Liver (tissue), 9 donors: Measurements from ENCODE around the gene MYLK2. TPM values are rescaled to one million over a fixed set of nuclear protein-coding genes. Genes with fewer than 3 reads are reported as not detected.

ENCODE experiments used
- DNase-seq: peaks from one replicate; pipeline ENCODE4 v3.0.0-alpha.2; 2017; ENCODE audit warnings: low spot score
- H3K27ac ChIP-seq, 2 donors: one replicate each; pipeline ENCODE4 v1.7.0; 2013; ENCODE audit warnings: inconsistent platforms in 2 of 2, low read length in 2 of 2, control low read depth in 1 of 2, low read depth in 1 of 2, mild to moderate bottlenecking in 1 of 2
- H3K27me3 ChIP-seq, 4 donors: one replicate each; pipeline versions ENCODE4 v1.6.1 to v1.7.0; 2013; ENCODE audit warnings: low read length in 3 of 4, inconsistent platforms in 1 of 4, mild to moderate bottlenecking in 1 of 4, moderate library complexity in 1 of 4; ENCODE audit not compliant: control insufficient read depth in 4 of 4, insufficient read depth in 4 of 4
- H3K36me3 ChIP-seq, 4 donors: one replicate each; pipeline versions ENCODE4 v1.6.1 to v1.7.0; 2013; ENCODE audit warnings: low read length in 3 of 4, mild to moderate bottlenecking in 3 of 4, low read depth in 1 of 4, moderate library complexity in 1 of 4; ENCODE audit not compliant: control insufficient read depth in 4 of 4, insufficient read depth in 3 of 4
- H3K4me1 ChIP-seq, 4 donors: one replicate each; pipeline versions ENCODE4 v1.6.1 to v1.7.0; 2013; ENCODE audit warnings: low read length in 3 of 4, mild to moderate bottlenecking in 3 of 4, moderate library complexity in 1 of 4; ENCODE audit not compliant: control insufficient read depth in 4 of 4, insufficient read depth in 4 of 4
- H3K4me3 ChIP-seq, 3 donors: one replicate each; pipeline versions ENCODE4 v1.6.1 to v1.7.0; 2013; ENCODE audit warnings: low read length in 3 of 3, control low read depth in 1 of 3, low read depth in 1 of 3, mild to moderate bottlenecking in 1 of 3
- H3K9ac ChIP-seq, 2 donors: one replicate each; pipeline ENCODE4 v1.7.0; 2013; ENCODE audit warnings: low read length in 2 of 2, mild to moderate bottlenecking in 2 of 2, moderate library complexity in 2 of 2, control low read depth in 1 of 2, low read depth in 1 of 2
- H3K9me3 ChIP-seq, 4 donors: one replicate each; pipeline versions ENCODE4 v1.6.1 to v1.7.0; 2013; ENCODE audit warnings: low read length in 3 of 4; ENCODE audit not compliant: control insufficient read depth in 4 of 4
- ATF3 ChIP-seq: IDR thresholded peaks from 2 replicates; pipeline ENCODE4 v1.6.1; 2016; ENCODE audit warnings: antibody characterized with exemption
- FOXA2 ChIP-seq: IDR thresholded peaks from 2 replicates; pipeline ENCODE4 v1.6.1; 2016; ENCODE audit warnings: antibody characterized with exemption
- GABPA ChIP-seq, 2 donors: IDR thresholded peaks in 1 of 2; conservative IDR thresholded peaks in 1 of 2; 2 replicates each; pipeline ENCODE4 v1.6.1; 2016; ENCODE audit warnings: antibody characterized with exemption in 2 of 2, mild to moderate bottlenecking in 1 of 2, moderate library complexity in 1 of 2
- HNF4A ChIP-seq, 2 donors: conservative IDR thresholded peaks; 2 replicates each; pipeline ENCODE4 v1.6.1; 2016; ENCODE audit warnings: antibody characterized with exemption in 2 of 2, mild to moderate bottlenecking in 2 of 2
- HNF4G ChIP-seq: IDR thresholded peaks from 2 replicates; pipeline ENCODE4 v1.6.1; 2016; ENCODE audit warnings: antibody characterized with exemption
- JUND ChIP-seq, 2 donors: IDR thresholded peaks; 2 replicates each; pipeline ENCODE4 v1.6.1; 2016; ENCODE audit warnings: antibody characterized with exemption in 2 of 2
- MAX ChIP-seq: IDR thresholded peaks from 2 replicates; pipeline ENCODE4 v1.6.1; 2016; ENCODE audit warnings: antibody characterized with exemption
- NR2F2 ChIP-seq: IDR thresholded peaks from 2 replicates; pipeline ENCODE4 v1.6.1; 2016; ENCODE audit warnings: antibody characterized with exemption
- RAD21 ChIP-seq, 2 donors: IDR thresholded peaks; 2 replicates each; pipeline ENCODE4 v1.6.1; 2016; ENCODE audit warnings: antibody characterized with exemption in 2 of 2, mild to moderate bottlenecking in 2 of 2
- RXRA ChIP-seq, 2 donors: IDR thresholded peaks; 2 replicates each; pipeline ENCODE4 v1.6.1; 2017 to 2018; ENCODE audit warnings: antibody characterized with exemption in 2 of 2, mild to moderate bottlenecking in 1 of 2
- SP1 ChIP-seq: IDR thresholded peaks from 2 replicates; pipeline ENCODE4 v1.6.1; 2018; ENCODE audit warnings: antibody characterized with exemption, mild to moderate bottlenecking
- TAF1 ChIP-seq: conservative IDR thresholded peaks from 2 replicates; pipeline ENCODE4 v1.6.1; 2016; ENCODE audit warnings: antibody characterized with exemption, mild to moderate bottlenecking
- YY1 ChIP-seq: IDR thresholded peaks from 2 replicates; pipeline ENCODE4 v1.6.1; 2016; ENCODE audit warnings: antibody characterized with exemption, mild to moderate bottlenecking
- WGBS: extraction: QIAGEN DNeasy Blood & Tissue Kit; methylation state at CpG from one replicate; pipeline ENCODE4 v1.1.7; 2013; 5-methylcytosine and 5-hydroxymethylcytosine counted together
- polyA plus RNA-seq, 2 donors: library from polyadenylated mRNA; stranded (reverse) in 1 of 2; unstranded in 1 of 2; fragments of 200-250 nt in 1 of 2; fragments of >200 nt in 1 of 2; fragmentation: Nextera tagmentation in 1 of 2; extraction: Ambion mirVana in 1 of 2; gene quantifications; one replicate each; pipeline versions ENCODE4 v1.2.1 to v1.2.3, GENCODE V29; 2013 to 2015
- total RNA-seq, 2 donors: library from RNA; depleted of rRNA; stranded (reverse); fragments of >200 nt; gene quantifications; one replicate each; pipeline ENCODE4 v1.2.3, GENCODE V29; 2014
- TF ChIP-seq, protein P1 (sequence below): IDR thresholded peaks from 2 replicates; pipeline ENCODE4 v1.6.1; 2016; ENCODE audit warnings: antibody characterized with exemption, mild to moderate bottlenecking
- TF ChIP-seq, protein P2 (sequence below): fragments of 150-350 bp; IDR thresholded peaks from 2 replicates; pipeline ENCODE4 v1.5.1; 2017; ENCODE audit warnings: improper control_type of control experiment, low read depth, low read length; ENCODE audit not compliant: missing input control
- donor health status: healthy.
- donor health status: healthy.
- donor health status: healthy.
- donor health status: healthy.
- donor health status: healthy.

Gene MYLK2
- total and polyA plus RNA-seq, 4 donors, result 0.08 to 0.19 TPM; not detected in 2

- Histone ChIP-seq H3K4me3 (no peak overlapping the region), H3K4me1 (no peaks in the 10 kb centered on the region), H3K9me3 (no peaks in the 10 kb centered on the region), H3K9ac (no peak overlapping the region), H3K27me3 (no peaks in the 10 kb centered on the region), H3K27ac (no peak overlapping the region), H3K36me3 (no peaks in the 10 kb centered on the region)
- TF ChIP-seq RAD21 (IDR thresholded peaks at IDR 0.05), result no peak
- TF ChIP-seq, protein P1, sequence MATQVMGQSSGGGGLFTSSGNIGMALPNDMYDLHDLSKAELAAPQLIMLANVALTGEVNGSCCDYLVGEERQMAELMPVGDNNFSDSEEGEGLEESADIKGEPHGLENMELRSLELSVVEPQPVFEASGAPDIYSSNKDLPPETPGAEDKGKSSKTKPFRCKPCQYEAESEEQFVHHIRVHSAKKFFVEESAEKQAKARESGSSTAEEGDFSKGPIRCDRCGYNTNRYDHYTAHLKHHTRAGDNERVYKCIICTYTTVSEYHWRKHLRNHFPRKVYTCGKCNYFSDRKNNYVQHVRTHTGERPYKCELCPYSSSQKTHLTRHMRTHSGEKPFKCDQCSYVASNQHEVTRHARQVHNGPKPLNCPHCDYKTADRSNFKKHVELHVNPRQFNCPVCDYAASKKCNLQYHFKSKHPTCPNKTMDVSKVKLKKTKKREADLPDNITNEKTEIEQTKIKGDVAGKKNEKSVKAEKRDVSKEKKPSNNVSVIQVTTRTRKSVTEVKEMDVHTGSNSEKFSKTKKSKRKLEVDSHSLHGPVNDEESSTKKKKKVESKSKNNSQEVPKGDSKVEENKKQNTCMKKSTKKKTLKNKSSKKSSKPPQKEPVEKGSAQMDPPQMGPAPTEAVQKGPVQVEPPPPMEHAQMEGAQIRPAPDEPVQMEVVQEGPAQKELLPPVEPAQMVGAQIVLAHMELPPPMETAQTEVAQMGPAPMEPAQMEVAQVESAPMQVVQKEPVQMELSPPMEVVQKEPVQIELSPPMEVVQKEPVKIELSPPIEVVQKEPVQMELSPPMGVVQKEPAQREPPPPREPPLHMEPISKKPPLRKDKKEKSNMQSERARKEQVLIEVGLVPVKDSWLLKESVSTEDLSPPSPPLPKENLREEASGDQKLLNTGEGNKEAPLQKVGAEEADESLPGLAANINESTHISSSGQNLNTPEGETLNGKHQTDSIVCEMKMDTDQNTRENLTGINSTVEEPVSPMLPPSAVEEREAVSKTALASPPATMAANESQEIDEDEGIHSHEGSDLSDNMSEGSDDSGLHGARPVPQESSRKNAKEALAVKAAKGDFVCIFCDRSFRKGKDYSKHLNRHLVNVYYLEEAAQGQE, result no peak
- TF ChIP-seq RXRA (IDR thresholded peaks at IDR 0.05), result no peak
- TF ChIP-seq HNF4G, result no peak
- TF ChIP-seq JUND (IDR thresholded peaks at IDR 0.05), result no peak
- no peak for TF ChIP-seq TAF1
- TF ChIP-seq NR2F2, result no peak
- no peak for TF ChIP-seq SP1
- no peak for TF ChIP-seq GABPA (IDR thresholded peaks at IDR 0.05 in 1 of 2, conservative IDR thresholded peaks at IDR 0.05 in 1 of 2)
- no peak for TF ChIP-seq FOXA2
- no peak for TF ChIP-seq YY1
- no peak for TF ChIP-seq HNF4A (conservative IDR thresholded peaks at IDR 0.05)
- no peak for TF ChIP-seq ATF3
- no peak for TF ChIP-seq MAX
- no peak for DNase-seq
- WGBS, result 92% methylated on average over 3 of the region's 3 CpGs
Measured at GRCh38 chr20:31785089-31785488, 34.1 kb upstream of the MYLK2 start.

DNA sequence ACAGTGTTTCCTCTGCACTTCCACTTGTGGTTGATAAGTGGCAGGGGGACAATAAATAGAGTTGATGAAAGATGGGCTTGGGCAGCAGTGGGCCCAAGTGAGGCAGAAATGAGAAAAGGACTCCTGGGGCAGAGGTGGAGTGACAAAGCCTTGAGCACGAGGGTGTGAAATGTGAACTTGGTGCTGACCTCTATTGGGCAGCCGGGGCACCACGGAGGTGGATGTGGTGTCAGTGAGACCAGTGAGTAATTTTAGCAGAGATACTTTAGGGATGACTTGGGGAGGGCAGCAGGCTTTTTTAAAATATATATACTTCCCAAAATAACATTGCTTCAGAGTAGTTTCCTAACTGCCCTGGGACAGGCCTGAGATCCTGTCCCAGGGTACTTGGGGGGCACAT, 30.6 kb upstream of the MYLK2 start:
- Histone ChIP-seq H3K9me3 (no peaks in the 10 kb centered on the region), H3K4me1 (no peaks in the 10 kb centered on the region), H3K27me3 (no peaks in the 10 kb centered on the region), H3K36me3 (no peaks in the 10 kb centered on the region), H3K27ac (no peak overlapping the region), H3K9ac (no peak overlapping the region), H3K4me3 (no peak overlapping the region)
- TF ChIP-seq RXRA (IDR thresholded peaks at IDR 0.05), result no peak
- TF ChIP-seq RAD21 (IDR thresholded peaks at IDR 0.05), result peak in 1 of 2 donors; percentile 23
- TF ChIP-seq, protein P2, sequence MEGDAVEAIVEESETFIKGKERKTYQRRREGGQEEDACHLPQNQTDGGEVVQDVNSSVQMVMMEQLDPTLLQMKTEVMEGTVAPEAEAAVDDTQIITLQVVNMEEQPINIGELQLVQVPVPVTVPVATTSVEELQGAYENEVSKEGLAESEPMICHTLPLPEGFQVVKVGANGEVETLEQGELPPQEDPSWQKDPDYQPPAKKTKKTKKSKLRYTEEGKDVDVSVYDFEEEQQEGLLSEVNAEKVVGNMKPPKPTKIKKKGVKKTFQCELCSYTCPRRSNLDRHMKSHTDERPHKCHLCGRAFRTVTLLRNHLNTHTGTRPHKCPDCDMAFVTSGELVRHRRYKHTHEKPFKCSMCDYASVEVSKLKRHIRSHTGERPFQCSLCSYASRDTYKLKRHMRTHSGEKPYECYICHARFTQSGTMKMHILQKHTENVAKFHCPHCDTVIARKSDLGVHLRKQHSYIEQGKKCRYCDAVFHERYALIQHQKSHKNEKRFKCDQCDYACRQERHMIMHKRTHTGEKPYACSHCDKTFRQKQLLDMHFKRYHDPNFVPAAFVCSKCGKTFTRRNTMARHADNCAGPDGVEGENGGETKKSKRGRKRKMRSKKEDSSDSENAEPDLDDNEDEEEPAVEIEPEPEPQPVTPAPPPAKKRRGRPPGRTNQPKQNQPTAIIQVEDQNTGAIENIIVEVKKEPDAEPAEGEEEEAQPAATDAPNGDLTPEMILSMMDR, result no peak
- no peak for DNase-seq
- 62% methylated on average over 3 of the region's 3 CpGs for WGBS
